ENCODE data around the gene ITGBL1. TPM values are rescaled to one million over a fixed set of nuclear protein-coding genes. Genes with fewer than 3 reads are reported as not detected.

Gene ITGBL1
- total RNA-seq, 4 donors from 2014 or later, result 5.0 to 21.5 (median 8.8) TPM

GRCh38 chr13:101489643-101490405 lies 37.3 kb downstream of the ITGBL1 start:
- 88 to 89% methylated on average over 3 of the region's 3 CpGs for WGBS, 2 donors
- no peak for TF ChIP-seq POLR2A (IDR thresholded peaks at IDR 0.05)
- TF ChIP-seq CTCF (IDR thresholded peaks at IDR 0.05), result no peak

GRCh38 chr13:101490406-101491015 lies 38.0 kb downstream of the ITGBL1 start:
- H3K4me3 ChIP-seq (ENCODE audit: low read depth, poor library complexity, severe bottlenecking), result no peak overlapping the region
- no peak for DNase-seq (ENCODE audit: low spot score in 2 of 2)
- TF ChIP-seq CTCF (IDR thresholded peaks at IDR 0.05) (no peak), POLR2A (IDR thresholded peaks at IDR 0.05) (no peak)
- intact Hi-C loops (cut with DNase I; ENCODE audit: low total_unique reads), result no loop called here

More at GRCh38 chr13:101489643-101490405, 37.3 kb downstream of the ITGBL1 start:
- no peak overlapping the region for H3K4me3 ChIP-seq (ENCODE audit: low read depth, poor library complexity, severe bottlenecking)
- no peak for DNase-seq (ENCODE audit: low spot score in 2 of 2)
- intact Hi-C loops (cut with DNase I; ENCODE audit: low total_unique reads), result no loop called here

GRCh38 chr13:101492251-101492910 lies 39.9 kb downstream of the ITGBL1 start:
- TF ChIP-seq POLR2A (IDR thresholded peaks at IDR 0.05) (no peak), CTCF (IDR thresholded peaks at IDR 0.05) (no peak)
- no peak for DNase-seq (ENCODE audit: low spot score in 2 of 2)
- intact Hi-C loops (cut with DNase I; ENCODE audit: low total_unique reads), result no loop called here
- WGBS, 2 donors, result 89 to 92% methylated on average over 3 of the region's 3 CpGs
- H3K4me3 ChIP-seq (ENCODE audit: low read depth, poor library complexity, severe bottlenecking), result no peak overlapping the region

GRCh38 chr13:101493541-101493940 lies 41.1 kb downstream of the ITGBL1 start:
- no peak for DNase-seq (ENCODE audit: low spot score in 2 of 2)
- intact Hi-C loops (cut with DNase I; ENCODE audit: low total_unique reads), result no loop called here
- TF ChIP-seq CTCF (IDR thresholded peaks at IDR 0.05) (no peak), POLR2A (IDR thresholded peaks at IDR 0.05) (no peak)
- no peak overlapping the region for H3K4me3 ChIP-seq (ENCODE audit: low read depth, poor library complexity, severe bottlenecking)
- 49 to 70% methylated on average over 3 of the region's 3 CpGs for WGBS, 2 donors

- WGBS, 2 donors, result 62 to 71% methylated on average over 2 of the region's 2 CpGs
- DNase-seq (ENCODE audit: low spot score in 2 of 2), result no peak
- intact Hi-C loops (cut with DNase I; ENCODE audit: low total_unique reads), result no loop called here
- TF ChIP-seq POLR2A (IDR thresholded peaks at IDR 0.05) (no peak), CTCF (IDR thresholded peaks at IDR 0.05) (no peak)
- no peak overlapping the region for H3K4me3 ChIP-seq (ENCODE audit: low read depth, poor library complexity, severe bottlenecking)
Measured at GRCh38 chr13:101499406-101499805, 46.9 kb downstream of the ITGBL1 start.

Data from lower leg skin (tissue), 4 donors.